ENCODE data around the gene FGFBP3. TPM values are rescaled to one million over a fixed set of nuclear protein-coding genes. Genes with fewer than 3 reads are reported as not detected.

The FGFBP3 gene
- total RNA-seq, 1 experiment from 2014 or later, result 0.68 TPM

GRCh38 chr10:91931526-91932190, 22.4 kb upstream of the FGFBP3 start:
- POLR2A ChIA-PET (ENCODE audit: unreplicated experiment), result interaction anchor here (0.5 kb wide), 1 partner anchor 173 kb away, joined by 3 read pairs; no protein-coding TSS in a partner anchor
- no peak overlapping the region for H3K27ac ChIP-seq
- H3K4me1 ChIP-seq (replicated peaks; ENCODE audit: insufficient read depth), result peaks cover 21% of the 10 kb centered on the region
- DNase-seq, result no peak
- no peak for TF ChIP-seq CTCF (conservative IDR thresholded peaks at IDR 0.05)
- TF ChIP-seq EZH2 (IDR thresholded peaks at IDR 0.05; ENCODE audit: low read depth), result no peak
- H3F3A ChIP-seq (ENCODE audit: insufficient read depth, low read depth), result peaks cover 15% of the 10 kb centered on the region
- no peaks in the 10 kb centered on the region for H3K9me2 ChIP-seq (ENCODE audit: insufficient read depth)
- no peaks in the 10 kb centered on the region for H3K27me3 ChIP-seq (ENCODE audit: insufficient read depth, low read depth)
- H2AFZ ChIP-seq, result no peak overlapping the region
- no TSS peak for BruUV-seq (replicated peaks)
- no peak overlapping the region for H3K4me2 ChIP-seq
- no peaks in the 10 kb centered on the region; the same call in 1 of the 2 replicates for H3K36me3 ChIP-seq (ENCODE audit: low read depth)
- H3K9me3 ChIP-seq (ENCODE audit: insufficient read depth, low read depth), result no peaks in the 10 kb centered on the region
- no peak overlapping the region for H3K4me3 ChIP-seq
- no peaks in the 10 kb centered on the region; the same call in 1 of the 2 replicates for H4K20me1 ChIP-seq (ENCODE audit: insufficient read depth)
- intact Hi-C loops (cut with micrococcal nuclease; ENCODE audit: unreplicated experiment), result no loop called here
- CTCF ChIA-PET, result no interaction called here
- peaks cover 73% of the 10 kb centered on the region for H3K79me2 ChIP-seq (ENCODE audit: low read depth)

- DNase-seq, result no peak
- H3K4me2 ChIP-seq, result no peak overlapping the region
- no TSS peak for BruUV-seq (replicated peaks)
These were observed 21.7 kb upstream of the FGFBP3 start for GRCh38 chr10:91930939-91931338.

GRCh38 chr10:91925022-91925320, 15.7 kb upstream of the FGFBP3 start:
- Histone ChIP-seq H3K9me3 (ENCODE audit: insufficient read depth, low read depth) (no peaks in the 10 kb centered on the region), H3K27me3 (ENCODE audit: insufficient read depth, low read depth) (no peaks in the 10 kb centered on the region), H4K20me1 (ENCODE audit: insufficient read depth) (no peaks in the 10 kb centered on the region; the same call in 1 of the 2 replicates), H3K4me2 (peak overlapping the region; percentile 86), H3F3A (ENCODE audit: insufficient read depth, low read depth) (no peaks in the 10 kb centered on the region), H2AFZ (no peak overlapping the region), H3K27ac (no peak overlapping the region), H3K36me3 (ENCODE audit: low read depth) (no peaks in the 10 kb centered on the region), H3K9me2 (ENCODE audit: insufficient read depth) (no peaks in the 10 kb centered on the region), H3K79me2 (ENCODE audit: low read depth) (peaks cover 57% of the 10 kb centered on the region), H3K4me3 (peak overlapping the region; percentile 93), H3K4me1 (replicated peaks; ENCODE audit: insufficient read depth) (peaks cover 5% of the 10 kb centered on the region; the same call in 1 of the 2 replicates)
- no TSS peak for BruUV-seq (replicated peaks)
- DNase-seq, result no peak
- no peak for TF ChIP-seq EZH2 (IDR thresholded peaks at IDR 0.05; ENCODE audit: low read depth)
- no peak for TF ChIP-seq CTCF (conservative IDR thresholded peaks at IDR 0.05)
- intact Hi-C loops (cut with micrococcal nuclease; ENCODE audit: unreplicated experiment), result no loop called here
- POLR2A ChIA-PET (ENCODE audit: unreplicated experiment), result no interaction called here
- CTCF ChIA-PET, result interaction anchor here (0.6 kb wide), 1 partner anchor 62 kb away, joined by 3 read pairs; no protein-coding TSS in a partner anchor

More at GRCh38 chr10:91930939-91931338, 21.7 kb upstream of the FGFBP3 start:
- no peak overlapping the region for H2AFZ ChIP-seq
- H3K27ac ChIP-seq, result no peak overlapping the region
- no peaks in the 10 kb centered on the region for H3K9me2 ChIP-seq (ENCODE audit: insufficient read depth)
- peaks cover 74% of the 10 kb centered on the region for H3K79me2 ChIP-seq (ENCODE audit: low read depth)
- peaks cover 11% of the 10 kb centered on the region for H3F3A ChIP-seq (ENCODE audit: insufficient read depth, low read depth)
- POLR2A ChIA-PET (ENCODE audit: unreplicated experiment), result no interaction called here
- peaks cover 16% of the 10 kb centered on the region for H3K4me1 ChIP-seq (replicated peaks; ENCODE audit: insufficient read depth)
- no peaks in the 10 kb centered on the region for H3K27me3 ChIP-seq (ENCODE audit: insufficient read depth, low read depth)
- intact Hi-C loops (cut with micrococcal nuclease; ENCODE audit: unreplicated experiment), result no loop called here
- TF ChIP-seq EZH2 (IDR thresholded peaks at IDR 0.05; ENCODE audit: low read depth), result no peak
- TF ChIP-seq CTCF (conservative IDR thresholded peaks at IDR 0.05), result no peak
- CTCF ChIA-PET, result no interaction called here
- H3K9me3 ChIP-seq (ENCODE audit: insufficient read depth, low read depth), result no peaks in the 10 kb centered on the region
- H3K4me3 ChIP-seq, result no peak overlapping the region
- no peaks in the 10 kb centered on the region; the same call in 1 of the 2 replicates for H4K20me1 ChIP-seq (ENCODE audit: insufficient read depth)
- H3K36me3 ChIP-seq (ENCODE audit: low read depth), result no peaks in the 10 kb centered on the region
